Neuron (in vitro differentiated cells): ENCODE data around the gene PLIN4.
"Not testable (repeated sequence)": the region's sequence is repeated elsewhere in the genome, so short reads cannot be mapped to it uniquely, and the experiment has no call there.

Source experiments
- H2AFZ ChIP-seq: one replicate; pipeline ENCODE4 v1.6.1; 2013; ENCODE audit warnings: low read depth, mild to moderate bottlenecking, inconsistent platforms, low read length, moderate library complexity
- H3K27me3 ChIP-seq: one replicate; pipeline ENCODE4 v1.6.1; 2013; ENCODE audit warnings: low read length; ENCODE audit not compliant: insufficient read depth
- H3K36me3 ChIP-seq: one replicate; pipeline ENCODE4 v1.6.1; 2013; ENCODE audit warnings: low read length; ENCODE audit not compliant: insufficient read depth
- H3K4me1 ChIP-seq: one replicate; pipeline ENCODE4 v1.6.1; 2013; ENCODE audit warnings: low read length; ENCODE audit not compliant: insufficient read depth
- H3K4me3 ChIP-seq: 2 replicates; pipeline ENCODE4 v1.5.1; 2013; ENCODE audit warnings: mild to moderate bottlenecking, low read length, moderate library complexity
- H3K9me3 ChIP-seq: one replicate; pipeline ENCODE4 v1.6.1; 2013; ENCODE audit warnings: low read length

Gene PLIN4

DNA sequence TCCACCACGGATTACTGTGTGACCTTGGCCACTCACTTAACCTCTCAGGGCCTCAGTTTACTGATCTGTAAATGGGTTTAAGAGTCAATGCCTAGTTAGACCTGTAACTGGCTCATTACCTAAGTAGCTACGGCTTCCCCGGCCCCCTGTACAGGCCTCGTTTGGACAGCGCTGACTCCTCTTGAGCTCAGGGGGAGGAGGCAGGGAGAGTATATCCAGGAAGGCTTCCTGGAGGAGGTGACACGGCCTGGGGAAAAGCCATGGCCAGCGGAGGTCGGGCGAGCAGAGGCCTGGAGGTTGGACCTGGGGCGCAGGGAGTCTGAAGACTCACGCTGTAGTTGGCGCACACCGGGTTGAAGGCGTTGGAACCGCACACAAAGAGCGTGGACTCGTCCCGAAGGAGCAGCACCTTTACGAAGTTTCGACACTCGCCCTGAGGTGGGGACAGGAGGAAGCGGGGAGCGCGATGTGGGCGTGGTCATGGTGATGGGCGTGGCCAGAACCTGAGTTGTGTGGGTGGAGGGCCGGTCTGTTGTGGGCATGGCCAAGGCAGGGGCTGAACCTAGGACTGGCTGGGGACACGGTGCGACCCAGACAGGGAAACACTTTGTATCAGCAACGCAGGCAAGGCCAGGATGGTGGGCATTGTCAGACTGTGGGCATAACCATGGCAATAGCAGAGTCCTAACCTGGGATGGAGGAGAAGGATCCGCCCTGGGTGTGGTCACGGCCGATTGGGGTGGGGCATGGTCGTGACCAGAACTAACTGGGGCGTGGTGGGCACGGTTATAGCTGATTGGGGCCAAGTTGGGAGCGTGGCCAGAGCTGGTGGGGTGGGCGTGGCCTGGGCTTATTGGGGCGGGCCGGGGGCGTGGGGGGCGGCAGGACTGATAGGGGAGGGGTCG is 37.6 kb upstream of the PLIN4 start:
- no peak overlapping the region for H3K4me3 ChIP-seq
- H2AFZ ChIP-seq: no peak overlapping the region

DNA sequence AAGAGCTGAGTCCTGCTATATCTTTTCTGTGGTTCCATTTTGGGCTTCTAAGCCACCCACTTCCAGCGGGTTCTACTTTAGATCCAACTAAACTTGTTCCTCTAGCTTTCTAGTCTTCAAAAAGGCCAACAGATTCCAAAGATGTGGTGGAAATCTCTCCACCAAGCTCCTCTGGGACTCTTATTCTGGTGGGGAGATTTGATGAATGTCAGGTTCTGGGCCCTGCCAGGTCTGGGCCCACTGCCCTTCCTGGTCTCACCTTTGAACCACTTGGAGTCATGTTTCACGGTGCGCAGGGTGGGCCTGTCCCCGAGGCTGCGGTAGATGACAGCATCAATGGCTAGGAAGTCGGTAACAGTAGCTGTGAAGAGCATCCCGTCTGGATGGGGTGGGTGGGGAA is 36.4 kb upstream of the PLIN4 start:
- no peaks in the 10 kb centered on the region for H3K27me3 ChIP-seq
- H3K4me1 ChIP-seq: no peaks in the 10 kb centered on the region
- peaks cover 2% of the 10 kb centered on the region for H3K9me3 ChIP-seq
- peaks cover 36% of the 10 kb centered on the region for H3K36me3 ChIP-seq
- no peak overlapping the region for H2AFZ ChIP-seq
- no peak overlapping the region for H3K4me3 ChIP-seq

More for the DNA sequence above, 37.6 kb upstream of the PLIN4 start:
- H3K4me1 ChIP-seq: no peaks in the 10 kb centered on the region
- H3K36me3 ChIP-seq: peaks cover 31% of the 10 kb centered on the region
- peaks cover 2% of the 10 kb centered on the region for H3K9me3 ChIP-seq
- no peaks in the 10 kb centered on the region for H3K27me3 ChIP-seq

DNA sequence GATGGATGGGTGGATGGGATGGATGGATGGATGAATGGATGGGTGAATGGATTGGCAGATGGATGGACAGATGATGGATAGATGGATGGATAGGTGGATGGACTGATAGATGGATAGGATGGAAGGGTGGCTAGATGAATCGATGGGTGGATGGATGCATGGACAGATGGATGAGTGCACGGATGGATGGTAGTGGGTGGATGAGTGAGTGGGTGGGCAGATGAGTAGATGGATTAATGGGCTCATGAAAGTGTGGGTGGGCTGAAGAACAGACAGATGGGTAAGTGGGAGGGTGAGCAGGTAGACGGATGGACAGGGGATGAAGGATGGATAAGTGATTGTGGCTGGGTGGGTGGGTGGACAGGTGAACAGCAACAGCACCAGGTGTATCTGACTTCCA is 35.5 kb upstream of the PLIN4 start:
- Histone ChIP-seq H3K36me3 (peaks cover 39% of the 10 kb centered on the region), H2AFZ (no peak overlapping the region), H3K4me3 (no peak overlapping the region), H3K9me3 (peaks cover 2% of the 10 kb centered on the region), H3K27me3 (no peaks in the 10 kb centered on the region), H3K4me1 (no peaks in the 10 kb centered on the region)

DNA sequence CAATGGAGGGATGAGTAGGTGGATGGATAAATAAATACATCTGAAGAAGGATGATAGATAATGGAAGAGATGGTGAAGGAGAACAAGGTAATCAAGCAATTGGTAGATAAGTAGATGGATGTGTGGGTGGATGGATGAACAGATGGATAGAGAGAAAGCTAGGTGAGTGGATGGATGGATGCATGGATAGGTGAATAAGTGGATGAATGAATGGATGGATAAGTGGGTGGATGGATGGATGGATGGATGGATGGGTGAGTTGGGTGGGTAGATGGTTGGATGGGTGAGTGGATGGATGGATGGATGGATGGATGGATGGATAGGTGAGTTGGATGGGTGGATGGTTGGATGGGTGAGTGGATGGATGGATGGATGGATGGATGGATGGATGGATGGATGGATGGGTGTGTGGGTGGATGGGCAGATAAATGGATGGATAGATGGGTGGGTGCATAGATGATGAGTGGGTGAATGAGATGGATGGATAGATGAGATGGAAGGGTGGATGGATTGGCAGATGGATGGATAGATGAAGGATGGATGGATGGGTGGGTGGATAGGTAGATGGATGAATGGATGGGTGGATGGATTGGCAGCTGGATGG is 34.9 kb upstream of the PLIN4 start:
- H3K36me3 ChIP-seq: peaks cover 39% of the 10 kb centered on the region

DNA sequence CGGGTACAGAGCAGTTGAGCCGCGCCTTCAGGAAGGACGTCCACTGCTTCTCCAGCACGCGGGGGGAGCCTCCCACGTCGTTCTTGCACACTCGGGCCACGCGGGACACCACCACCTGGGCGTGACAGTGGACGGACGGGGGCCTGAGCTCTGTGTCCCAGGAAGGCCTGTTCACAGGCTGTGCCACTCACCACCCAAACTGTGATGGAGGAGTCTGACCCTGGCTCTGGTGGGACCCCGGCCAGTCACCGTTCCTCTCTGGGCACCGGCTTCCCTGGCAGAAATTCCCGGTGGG is 34.2 kb upstream of the PLIN4 start:
- H3K36me3 ChIP-seq: peaks cover 39% of the 10 kb centered on the region

More for the DNA sequence above, 34.9 kb upstream of the PLIN4 start:
- H3K4me3 ChIP-seq: no peak overlapping the region
- H3K27me3 ChIP-seq: no peaks in the 10 kb centered on the region
- H2AFZ ChIP-seq: no peak overlapping the region
- peaks cover 2% of the 10 kb centered on the region for H3K9me3 ChIP-seq
- H3K4me1 ChIP-seq: no peaks in the 10 kb centered on the region

DNA sequence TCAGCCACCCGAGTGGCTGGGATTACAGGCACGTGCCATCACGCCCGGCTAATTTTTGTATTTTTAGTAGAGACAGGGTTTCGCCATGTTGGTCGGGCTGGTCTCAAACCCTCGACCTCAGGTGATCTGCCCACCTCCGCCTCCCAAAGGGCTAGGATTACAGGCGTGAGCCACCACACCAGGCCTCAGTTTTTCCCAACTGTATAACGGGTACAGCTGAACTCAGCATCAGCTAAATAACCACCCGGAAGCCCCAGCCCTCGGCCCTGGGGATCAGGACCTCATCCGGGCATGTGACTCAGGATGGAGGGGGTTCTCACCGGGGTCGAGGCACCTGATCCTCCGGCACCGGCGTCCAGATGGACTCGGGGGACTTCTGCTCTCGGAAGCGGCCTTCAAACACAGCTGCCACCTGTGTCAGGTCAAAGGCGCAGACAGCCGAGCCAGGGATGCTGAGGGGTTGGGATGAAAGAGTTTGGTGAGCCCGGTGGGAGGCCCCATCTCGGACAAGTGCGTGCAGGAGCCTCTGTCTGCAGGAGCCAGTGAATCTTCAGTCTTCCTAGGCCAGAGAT is 32.3 kb upstream of the PLIN4 start:
- Histone ChIP-seq H3K36me3 (peaks cover 43% of the 10 kb centered on the region), H3K9me3 (peaks cover 2% of the 10 kb centered on the region), H3K4me1 (no peaks in the 10 kb centered on the region), H3K27me3 (no peaks in the 10 kb centered on the region), H2AFZ (no peak overlapping the region), H3K4me3 (no peak overlapping the region)

More for the DNA sequence above, 34.2 kb upstream of the PLIN4 start:
- no peaks in the 10 kb centered on the region for H3K27me3 ChIP-seq
- no peak overlapping the region for H3K4me3 ChIP-seq
- H3K9me3 ChIP-seq: peaks cover 2% of the 10 kb centered on the region
- no peaks in the 10 kb centered on the region for H3K4me1 ChIP-seq
- H2AFZ ChIP-seq: no peak overlapping the region

DNA sequence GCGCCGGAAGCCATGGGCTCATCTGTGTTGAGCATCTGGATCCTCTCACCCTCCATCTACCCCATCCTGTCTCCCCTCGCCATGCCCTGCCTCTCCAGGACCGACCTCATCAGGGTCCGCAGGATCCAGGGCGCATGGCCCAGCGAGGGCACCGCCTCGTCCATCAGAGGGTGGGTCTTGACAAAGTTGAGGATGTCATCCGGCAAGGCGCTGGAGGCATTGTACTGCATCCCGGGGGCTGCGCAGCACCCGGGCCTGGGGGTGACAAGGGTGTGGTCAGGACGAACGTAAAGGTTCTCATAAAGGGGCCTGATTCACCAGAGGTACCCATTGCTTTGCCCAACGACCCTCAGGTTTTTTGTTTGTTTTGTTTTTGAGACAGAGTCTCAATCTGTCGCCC is 31.7 kb upstream of the PLIN4 start:
- Histone ChIP-seq H3K4me3 (no peak overlapping the region), H2AFZ (no peak overlapping the region), H3K4me1 (no peaks in the 10 kb centered on the region), H3K9me3 (peaks cover 2% of the 10 kb centered on the region), H3K27me3 (no peaks in the 10 kb centered on the region), H3K36me3 (peaks cover 45% of the 10 kb centered on the region)

DNA sequence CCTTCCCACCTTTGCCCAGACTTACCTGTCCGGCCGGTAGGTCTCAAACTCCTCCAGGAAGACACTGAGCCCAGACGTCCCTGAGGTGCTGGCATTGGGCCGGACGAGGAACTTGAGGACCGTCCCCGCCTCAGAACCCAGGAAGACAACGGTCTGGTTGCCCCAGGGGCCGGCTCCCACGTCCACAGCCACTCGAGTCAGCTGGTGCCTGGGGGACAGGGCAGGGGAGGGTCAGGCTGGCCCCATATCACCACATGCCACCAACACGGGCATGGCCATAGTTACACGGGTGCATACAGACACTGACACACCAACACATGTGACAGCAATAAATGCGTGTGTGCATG is 29.9 kb upstream of the PLIN4 start:
- no peak overlapping the region for H3K4me3 ChIP-seq
- H3K36me3 ChIP-seq: peaks cover 30% of the 10 kb centered on the region
- H3K4me1 ChIP-seq: no peaks in the 10 kb centered on the region
- H3K27me3 ChIP-seq: no peaks in the 10 kb centered on the region
- H2AFZ ChIP-seq: no peak overlapping the region
- no peaks in the 10 kb centered on the region for H3K9me3 ChIP-seq

DNA sequence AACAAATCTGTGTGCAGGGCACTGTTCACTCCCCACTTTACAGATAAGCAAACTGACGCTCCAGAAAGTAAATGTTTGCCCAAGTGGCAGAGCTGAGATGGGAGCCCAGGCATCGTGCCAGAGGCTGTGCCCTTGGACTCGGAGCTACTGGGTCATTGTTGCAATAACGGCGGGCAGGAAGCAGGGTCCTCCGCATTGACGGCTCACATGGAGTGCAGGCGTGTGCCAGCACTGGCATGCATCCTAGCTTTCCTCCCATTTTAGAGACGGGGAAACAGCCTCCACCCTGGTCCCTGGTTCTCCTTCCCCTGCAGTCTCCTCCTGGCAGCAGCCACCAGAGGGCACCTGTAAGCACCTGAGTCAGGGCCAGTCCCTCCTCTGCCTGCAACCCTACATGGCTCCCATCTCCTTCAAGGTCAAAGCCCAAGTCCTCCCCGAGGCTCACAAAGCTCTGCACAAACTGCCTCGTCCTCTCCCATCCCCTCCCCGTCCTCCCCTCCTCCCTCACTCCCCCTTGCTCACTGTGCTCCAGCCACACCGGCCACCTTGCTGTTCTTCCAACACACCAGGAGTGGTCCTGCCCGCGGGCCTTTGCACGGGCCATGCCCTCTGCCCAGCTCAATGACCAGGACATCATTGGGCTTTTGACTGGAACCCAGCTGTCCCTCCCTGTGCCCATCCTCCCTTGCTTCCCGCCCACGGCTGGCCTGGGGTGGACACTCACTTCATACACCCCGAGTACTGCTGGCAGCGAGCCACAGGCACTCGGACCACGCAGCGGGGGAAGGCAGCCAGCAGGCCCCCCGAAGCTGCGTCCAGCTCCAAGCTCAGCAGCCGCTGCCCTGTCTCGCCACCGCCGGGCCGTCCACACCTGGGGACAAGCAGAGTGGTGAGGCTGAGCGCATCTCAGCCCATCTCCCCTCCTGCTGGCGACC is 29.3 kb upstream of the PLIN4 start:
- Histone ChIP-seq H3K9me3 (no peaks in the 10 kb centered on the region), H2AFZ (no peak overlapping the region), H3K4me3 (no peak overlapping the region), H3K36me3 (peaks cover 23% of the 10 kb centered on the region), H3K27me3 (no peaks in the 10 kb centered on the region), H3K4me1 (no peaks in the 10 kb centered on the region)

DNA sequence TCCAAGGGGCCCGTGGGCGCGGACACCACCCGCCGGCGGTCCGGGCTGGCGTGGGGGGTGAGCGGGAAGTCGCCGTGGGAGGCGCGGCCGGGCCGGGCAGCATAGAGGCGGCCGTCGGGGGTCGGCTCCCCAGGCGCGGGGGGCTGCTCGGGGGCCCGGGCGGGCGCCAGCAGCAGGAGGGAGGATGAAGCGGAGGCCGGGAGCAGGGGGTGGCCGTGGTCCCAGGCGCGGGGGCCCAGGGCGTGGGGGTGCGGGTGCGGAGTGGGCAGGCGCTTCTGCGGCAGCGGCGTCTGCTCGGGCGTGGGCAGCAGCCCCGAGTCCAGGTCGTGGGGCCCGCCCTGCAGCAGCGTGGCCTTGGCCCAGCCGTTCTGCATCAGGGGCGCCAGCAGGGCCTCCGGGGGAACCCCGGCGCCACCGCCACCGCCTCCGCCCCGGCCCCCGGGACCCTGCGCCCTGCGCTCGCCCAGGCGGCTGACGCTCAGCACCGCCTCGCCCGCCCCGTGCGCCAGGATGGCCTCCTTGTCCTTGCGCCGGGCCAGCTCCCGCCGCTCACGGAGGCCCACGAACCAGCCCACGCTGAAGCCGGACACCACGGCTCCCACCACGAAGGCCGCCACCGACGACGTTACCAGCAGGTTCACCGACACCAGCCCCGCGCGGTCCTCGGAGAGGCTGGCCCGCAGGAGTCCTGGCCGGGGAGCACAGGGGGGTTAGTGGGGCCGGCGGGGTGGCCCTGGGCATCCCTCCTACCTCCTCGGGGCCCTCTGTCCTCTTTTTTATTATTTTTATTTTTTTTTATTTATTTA is 25.8 kb upstream of the PLIN4 start:
- H3K4me1 ChIP-seq: no peaks in the 10 kb centered on the region
- H3K36me3 ChIP-seq: peaks cover 9% of the 10 kb centered on the region
- H3K27me3 ChIP-seq: no peaks in the 10 kb centered on the region
- H2AFZ ChIP-seq: no peak overlapping the region
- peaks cover 7% of the 10 kb centered on the region for H3K9me3 ChIP-seq
- no peak overlapping the region for H3K4me3 ChIP-seq

DNA sequence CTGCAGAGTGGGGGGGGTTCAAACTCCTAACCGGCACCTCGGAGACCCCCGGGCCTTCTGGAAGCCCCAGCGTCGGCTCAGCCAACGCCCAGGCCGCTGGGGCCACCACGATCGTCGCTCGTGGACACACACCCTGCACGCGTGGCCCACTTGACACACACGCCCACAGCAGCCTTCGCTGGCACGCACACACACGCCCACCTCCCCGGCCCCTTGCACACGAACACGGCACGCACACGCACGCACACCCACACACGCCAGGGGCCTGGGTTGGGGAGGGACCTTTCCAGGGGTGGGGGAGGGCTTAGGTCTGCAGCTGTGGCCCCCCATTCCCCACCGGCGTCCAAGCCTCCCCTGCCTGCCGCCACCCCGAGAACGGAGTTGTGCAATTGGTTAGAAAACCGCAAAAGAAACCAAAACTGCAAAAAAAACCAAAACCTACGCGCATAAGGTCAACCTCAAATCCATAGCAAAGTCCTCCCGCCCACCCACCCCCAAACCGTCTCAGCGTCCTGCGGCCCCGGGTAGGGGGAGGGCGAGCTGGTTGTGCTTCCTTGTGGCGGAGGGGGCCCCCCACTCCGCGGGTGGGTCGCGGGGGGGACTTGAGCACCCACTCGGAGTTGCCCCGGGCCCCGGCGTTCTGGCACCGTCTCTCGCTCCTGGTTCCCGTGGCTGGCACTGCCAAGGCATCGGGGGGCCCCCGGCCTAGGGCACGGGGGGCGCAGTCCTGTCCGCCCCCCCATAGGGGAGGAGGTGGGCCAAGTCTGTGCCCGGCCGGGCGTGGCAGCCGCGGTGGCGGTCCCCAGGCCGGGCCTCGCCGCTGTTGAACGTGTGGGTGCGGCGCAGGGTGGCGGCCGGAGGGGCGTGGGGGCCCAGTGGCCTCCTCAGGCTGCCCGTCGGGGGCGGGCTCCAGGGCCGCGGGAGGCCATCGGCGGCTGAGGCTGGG is 24.9 kb upstream of the PLIN4 start:
- Histone ChIP-seq H2AFZ (no peak overlapping the region), H3K4me1 (no peaks in the 10 kb centered on the region), H3K27me3 (no peaks in the 10 kb centered on the region), H3K4me3 (no peak overlapping the region), H3K36me3 (peaks cover 7% of the 10 kb centered on the region), H3K9me3 (peaks cover 7% of the 10 kb centered on the region)

DNA sequence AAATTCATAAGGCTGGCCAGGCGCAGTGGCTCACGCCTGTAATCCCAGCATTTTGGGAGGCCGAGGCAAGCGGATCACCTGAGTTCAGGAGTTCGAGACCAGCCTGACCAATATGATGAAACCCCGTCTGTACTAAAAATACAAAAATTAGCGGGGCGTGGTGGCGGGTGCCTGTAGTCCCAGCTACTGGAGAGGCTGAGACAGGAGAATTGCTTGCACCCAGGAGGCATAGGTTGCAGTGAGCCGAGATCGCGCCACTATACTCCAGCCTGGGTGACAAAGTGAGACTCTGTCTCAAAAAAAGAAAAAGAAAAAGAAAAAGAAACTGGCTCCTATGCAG is 23.5 kb upstream of the PLIN4 start:
- H3K4me3 ChIP-seq, H3K9me3 ChIP-seq, H3K36me3 ChIP-seq, H3K27me3 ChIP-seq, H2AFZ ChIP-seq, H3K4me1 ChIP-seq: not testable (repeated sequence)
